Omental fat pad (tissue), 4 donors: ENCODE data around the gene CCDC157. TPM values are rescaled to one million over a fixed set of nuclear protein-coding genes. Genes with fewer than 3 reads are reported as not detected.

Experiments
- small RNA-seq: library from RNA; depleted of rRNA; stranded (forward); fragments of <200 nt; gene quantifications from one replicate; pipeline ENCODE3, GENCODE V24; 2016
- total RNA-seq, 4 donors: library from RNA; depleted of rRNA; stranded (reverse); fragments of >200 nt; gene quantifications; one replicate each; pipeline ENCODE4 v1.1.0, GENCODE V29; 2016

The CCDC157 gene
- total RNA-seq, 4 donors from 2014 or later: 0.95 to 2.7 (median 1.8) TPM

Small RNAs within 50 kb of the gene (small RNA-seq; reads per million reads assigned to genes)
- gene AC004832.3: not detected
- gene RNU6-564P: not detected

Other genes starting within 250 kb of the CCDC157 start
- 10 to 100 TPM in 2 of 4 donors, 1 to 10 TPM in 2; 1.3 to 74.7 (median 24.4) TPM for gene LIF, start 110.2 kb upstream of the CCDC157 start, total RNA-seq
- gene OSM, start 90.2 kb upstream of the CCDC157 start, total RNA-seq: 10 to 100 TPM in 1 of 4 donors, 1 to 10 TPM in 3; 7.1 to 17.8 (median 8.6) TPM
- gene CASTOR1, start 67.5 kb upstream of the CCDC157 start, total RNA-seq: 10 to 100 TPM in 3 of 4 donors, 1 to 10 TPM in 1; 7.1 to 47.9 (median 21.0) TPM
- 10 to 100 TPM; 17.5 to 42.1 (median 26.0) TPM for gene TBC1D10A, start 30.1 kb upstream of the CCDC157 start, total RNA-seq
- gene SF3A1, start 113 bp upstream of the CCDC157 start, total RNA-seq: 10 to 100 TPM; 38.5 to 71.7 (median 60.4) TPM
- gene RNF215, start 30.4 kb downstream of the CCDC157 start, total RNA-seq: 10 to 100 TPM in 3 of 4 donors, 1 to 10 TPM in 1; 6.7 to 16.9 (median 11.8) TPM
- 1 to 10 TPM; 3.0 to 8.8 (median 5.0) TPM for gene SEC14L2, start 40.0 kb downstream of the CCDC157 start, total RNA-seq
- 10 to 100 TPM; 11.2 to 14.7 (median 14.1) TPM for gene MTFP1, start 68.8 kb downstream of the CCDC157 start, total RNA-seq
- not detected for gene SEC14L3, start 115.0 kb downstream of the CCDC157 start, total RNA-seq
- gene SEC14L4, start 148.7 kb downstream of the CCDC157 start, total RNA-seq: under 1 TPM in 1 of 4 donors, not detected in 3; 0.46 TPM
- 1 to 10 TPM in 3 of 4 donors, not detected in 1; 1.3 to 3.9 (median 2.2) TPM for gene SEC14L6, start 189.7 kb downstream of the CCDC157 start, total RNA-seq
- gene GAL3ST1, start 217.7 kb downstream of the CCDC157 start, total RNA-seq: 1 to 10 TPM in 3 of 4 donors, not detected in 1; 1.4 to 2.5 (median 1.8) TPM
- 10 to 100 TPM; 50.9 to 99.2 (median 54.0) TPM for gene PES1, start 234.9 kb downstream of the CCDC157 start, total RNA-seq